ENCODE data around the gene TRAF3IP1.

- no peak for TF ChIP-seq CTCF (IDR thresholded peaks at IDR 0.05; ENCODE audit: low read depth, low read length, poor library complexity, severe bottlenecking)
- TF ChIP-seq EZH2phosphoT487 (IDR thresholded peaks at IDR 0.05; ENCODE audit: borderline replicate concordance, low read length), result no peak
These were observed 56.6 kb downstream of the TRAF3IP1 start for GRCh38 chr2:238376884-238377391.
